Measurements from ENCODE around the gene ACE.

- TF ChIP-seq NFRKB (IDR thresholded peaks at IDR 0.05) (no peak), FOXA1 (IDR thresholded peaks at IDR 0.05) (no peak), CTBP1 (IDR thresholded peaks at IDR 0.05; ENCODE audit: borderline replicate concordance) (no peak), SP1 (IDR thresholded peaks at IDR 0.05) (no peak), ZNF384 (IDR thresholded peaks at IDR 0.05) (no peak), SUZ12 (IDR thresholded peaks at IDR 0.05) (no peak), ARNT (IDR thresholded peaks at IDR 0.05) (no peak), PKNOX1 (IDR thresholded peaks at IDR 0.05) (peak; percentile 53; the same call in 1 of the 2 replicates), TARDBP (IDR thresholded peaks at IDR 0.05) (no peak), LEF1 (IDR thresholded peaks at IDR 0.05; ENCODE audit: borderline replicate concordance) (no peak), L3MBTL2 (conservative IDR thresholded peaks at IDR 0.05) (no peak), FOXK2 (IDR thresholded peaks at IDR 0.05) (no peak), BHLHE40 (IDR thresholded peaks at IDR 0.05; ENCODE audit: borderline replicate concordance) (no peak), FOXM1 (IDR thresholded peaks at IDR 0.05; ENCODE audit: borderline replicate concordance) (no peak)
These were observed 21.0 kb downstream of the ACE start for GRCh38 chr17:63497708-63498483.

Measured in HEK293T (cell line).